Lower leg skin (tissue), 3 donors: ENCODE results near the gene DNER.

Experiments used
- CTCF ChIP-seq, 3 donors: fragments of 450-650 bp; IDR thresholded peaks; one replicate each; pipeline ENCODE4 v1.5.1; 2016; ENCODE audit warnings: antibody characterized with exemption in 3 of 3, mild to moderate bottlenecking in 3 of 3, moderate library complexity in 2 of 3
- POLR2A ChIP-seq, 2 donors: fragments of 450-650 bp; IDR thresholded peaks; one replicate each; pipeline ENCODE4 v1.6.1; 2016 to 2017; ENCODE audit warnings: antibody characterized with exemption in 2 of 2, mild to moderate bottlenecking in 1 of 2, moderate library complexity in 1 of 2

GRCh38 chr2:229433351-229433750 lies 281.0 kb downstream of the DNER start:
- TF ChIP-seq CTCF (IDR thresholded peaks at IDR 0.05): no peak
- TF ChIP-seq POLR2A (IDR thresholded peaks at IDR 0.05): no peak
